AG04449 (cell line): ENCODE measurements around the gene CDH8.
"Not testable (repeated sequence)": the region's sequence is repeated elsewhere in the genome, so short reads cannot be mapped to it uniquely, and the experiment has no call there.

Experiments used
- CTCF ChIA-PET: fragments of 350-600 bp; formaldehyde crosslinking; extraction: SDS; loops from one replicate; lab custom pipeline; 2021; ENCODE audit warnings: antibody characterized with exemption; lab: Yijun Ruan, JAX
- POLR2A ChIA-PET: fragments of 400-600, 350-600 bp; formaldehyde crosslinking; extraction: SDS; loops from one replicate; lab custom pipeline; 2020; ENCODE audit warnings: antibody characterized with exemption, inconsistent platforms; lab: Yijun Ruan, JAX
- DNase-seq: peaks from one replicate; pipeline ENCODE4 v3.0.0-alpha.2; 2010; ENCODE audit warnings: low read depth, low spot score
- H3K4me3 ChIP-seq: 2 replicates; pipeline ENCODE4 v1.5.1; 2011; ENCODE audit warnings: low read depth, mild to moderate bottlenecking, control low read depth, low read length
- CTCF ChIP-seq: IDR thresholded peaks from one replicate; pipeline ENCODE4 v1.5.1; 2011; ENCODE audit warnings: mild to moderate bottlenecking, moderate library complexity, low read length, control low read depth, inconsistent platforms; ENCODE audit not compliant: insufficient read depth; ENCODE audit errors: missing control alignments

CDH8 gene

DNA sequence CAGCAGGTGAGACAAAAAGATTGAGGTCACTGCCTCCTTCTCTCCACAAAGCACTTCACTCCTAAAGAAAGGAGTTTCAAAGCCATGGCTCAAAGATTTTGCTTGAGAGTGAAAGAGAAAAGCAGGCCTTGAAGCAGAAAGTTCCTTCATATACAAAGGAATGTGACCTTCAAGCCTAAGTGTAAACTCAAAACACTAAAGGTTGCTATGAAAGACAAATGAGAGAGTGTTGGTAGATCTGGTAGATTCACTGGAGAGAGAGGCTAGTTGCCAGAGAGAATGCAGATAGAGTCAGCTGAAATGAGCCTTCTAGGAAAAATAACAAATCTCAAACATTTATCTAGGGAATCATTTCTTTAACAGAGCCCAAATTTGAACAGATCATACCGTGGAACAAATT is 305.2 kb downstream of the CDH8 start:
- TF ChIP-seq CTCF: no peak
- H3K4me3 ChIP-seq: no peak overlapping the region
- ChIA-PET CTCF (no interaction called here), POLR2A (no interaction called here)
- DNase-seq: no peak

GRCh38 chr16:61726701-61727100 is 309.5 kb downstream of the CDH8 start:
- ChIA-PET POLR2A (no interaction called here), CTCF (no interaction called here)
- no peak for TF ChIP-seq CTCF
- no peak for DNase-seq
- H3K4me3 ChIP-seq: no peak overlapping the region

- no peak for TF ChIP-seq CTCF
- CTCF ChIA-PET: no interaction called here
- no peak for DNase-seq
- H3K4me3 ChIP-seq: no peak overlapping the region
- POLR2A ChIA-PET: no interaction called here
Observed at GRCh38 chr16:61726125-61726524, 310.1 kb downstream of the CDH8 start.

GRCh38 chr16:61721544-61721943 is 314.7 kb downstream of the CDH8 start:
- CTCF ChIA-PET: no interaction called here
- H3K4me3 ChIP-seq: no peak overlapping the region
- TF ChIP-seq CTCF: no peak
- no peak for DNase-seq
- POLR2A ChIA-PET: no interaction called here

GRCh38 chr16:61715393-61715792 is 320.8 kb downstream of the CDH8 start:
- TF ChIP-seq CTCF: no peak
- no peak overlapping the region for H3K4me3 ChIP-seq
- CTCF ChIA-PET: no interaction called here
- POLR2A ChIA-PET: no interaction called here
- DNase-seq: no peak

- ChIA-PET CTCF (no interaction called here), POLR2A (no interaction called here)
- DNase-seq: no peak
- no peak for TF ChIP-seq CTCF
- H3K4me3 ChIP-seq: no peak overlapping the region
Observed at GRCh38 chr16:61713787-61714186, 322.5 kb downstream of the CDH8 start.

- POLR2A ChIA-PET, DNase-seq, H3K4me3 ChIP-seq, CTCF ChIA-PET: not testable (repeated sequence)
Observed at GRCh38 chr16:61699640-61700039, 336.6 kb downstream of the CDH8 start.
